Transverse colon (tissue), 4 donors: Measurements from ENCODE around the gene SULT1C3. TPM values are rescaled to one million over a fixed set of nuclear protein-coding genes. Genes with fewer than 3 reads are reported as not detected.

Experiments used
- DNase-seq: peaks from one replicate; pipeline ENCODE4 v3.0.0-alpha.2; 2019
- H3K27ac ChIP-seq, 4 donors: fragments of 200-600 bp; sonication (generic); 2 replicates each; pipeline ENCODE4 v1.5.1; 2016 to 2018; ENCODE audit warnings: inconsistent platforms in 4 of 4
- H3K27me3 ChIP-seq: fragments of 200-600 bp; sonication (generic); 2 replicates; pipeline ENCODE4 v1.5.1; 2017; ENCODE audit warnings: inconsistent platforms
- H3K36me3 ChIP-seq, 4 donors: fragments of 200-600 bp; sonication (generic); 2 replicates each; pipeline ENCODE4 v1.5.1; 2017 to 2019; ENCODE audit warnings: inconsistent platforms in 4 of 4
- H3K4me1 ChIP-seq, 4 donors: fragments of 200-600 bp; sonication (generic); 2 replicates each; pipeline ENCODE4 v1.5.1; 2017 to 2020; ENCODE audit warnings: inconsistent platforms in 4 of 4
- H3K4me3 ChIP-seq, 4 donors: fragments of 200-600 bp; sonication (generic); 1 replicate in 1 of 4; 2 replicates in 3 of 4; pipeline versions ENCODE4 v1.5.1 to v1.6.1; 2017 to 2019; ENCODE audit warnings: inconsistent platforms in 4 of 4
- H3K9me3 ChIP-seq, 2 donors: fragments of 200-600 bp; sonication (generic); 2 replicates each; pipeline ENCODE4 v1.5.1; 2017 to 2019; ENCODE audit warnings: inconsistent platforms in 2 of 2
- CTCF ChIP-seq, 5 experiments: fragments of 200-600 bp in 3 of 5; fragments of 450-650 bp in 2 of 5; sonication (generic) in 3 of 5; IDR thresholded peaks; 1 replicate in 2 of 5; 2 replicates in 3 of 5; pipeline ENCODE4 v1.5.1; 2016 to 2017; ENCODE audit warnings: antibody characterized with exemption in 5 of 5, inconsistent platforms in 3 of 5, mild to moderate bottlenecking in 2 of 5, moderate library complexity in 1 of 5
- EP300 ChIP-seq: sonication (generic); formaldehyde crosslinking; IDR thresholded peaks from one replicate; pipeline ENCODE4 v1.6.1; 2017; ENCODE audit warnings: antibody characterized with exemption, low read depth
- POLR2A ChIP-seq: fragments of 450-650 bp; IDR thresholded peaks from one replicate; pipeline ENCODE4 v1.6.1; 2016; ENCODE audit warnings: antibody characterized with exemption, mild to moderate bottlenecking, moderate library complexity
- POLR2AphosphoS5 ChIP-seq, 3 donors: sonication (generic); formaldehyde crosslinking; IDR thresholded peaks; one replicate each; pipeline ENCODE4 v1.6.1; 2016; ENCODE audit warnings: antibody characterized with exemption in 3 of 3
- WGBS, 2 donors: methylation state at CpG; one replicate each; pipeline ENCODE4 v1.1.5; 2018; ENCODE audit warnings: low coverage in 1 of 2; 5-methylcytosine and 5-hydroxymethylcytosine counted together
- in situ Hi-C, 4 donors: fragments of 200-750 bp; cut with MboI; loops; one replicate each; pipeline versions ENCODE4 v1.15.0 to v1.15.1; 2017; ENCODE audit warnings: low sequenced_read_pairs in 3 of 4, low pct_ligation_motif_present in 1 of 4, low pct_unique_long_range_greater_than_20kb in 1 of 4
- intact Hi-C: fragments of 100-400 bp; cut with DNase I; formaldehyde crosslinking; loops from one replicate; pipeline ENCODE4 v1.15.1; 2023; ENCODE audit warnings: low total_unique reads
- total RNA-seq, 4 donors: library from RNA; depleted of rRNA; stranded (reverse); fragments of >200 nt; gene quantifications; one replicate each; pipeline ENCODE4 v1.1.0, GENCODE V29; 2016

SULT1C3 gene
- total RNA-seq, 4 donors from 2014 or later, result not detected

- intact Hi-C loops, result no loop called here
- 91 to 93% methylated on average over 2 to 5 of the region's 5 CpGs for WGBS, 2 donors
- no peak for TF ChIP-seq POLR2AphosphoS5 (IDR thresholded peaks at IDR 0.05)
- TF ChIP-seq CTCF (IDR thresholded peaks at IDR 0.05), result no peak
- no peak for TF ChIP-seq POLR2A
- TF ChIP-seq EP300, result no peak
- Histone ChIP-seq H3K27ac (no peak overlapping the region), H3K9me3 (peaks cover 0 to 14% of the 10 kb centered on the region in 2 donors), H3K36me3 (no peaks in the 10 kb centered on the region), H3K4me3 (no peak overlapping the region), H3K27me3 (no peaks in the 10 kb centered on the region), H3K4me1 (no peaks in the 10 kb centered on the region)
- DNase-seq, result no peak
- in situ Hi-C loops, result no loop called here
These were observed 1.2 kb downstream of the SULT1C3 start for GRCh38 chr2:108240966-108241365.

- TF ChIP-seq POLR2AphosphoS5 (IDR thresholded peaks at IDR 0.05) (no peak), CTCF (IDR thresholded peaks at IDR 0.05) (no peak), EP300 (no peak), POLR2A (no peak)
- Histone ChIP-seq H3K27me3 (no peaks in the 10 kb centered on the region), H3K36me3 (no peaks in the 10 kb centered on the region), H3K4me1 (no peaks in the 10 kb centered on the region), H3K4me3 (no peak overlapping the region), H3K27ac (no peak overlapping the region), H3K9me3 (peaks cover 0 to 9% of the 10 kb centered on the region in 2 donors)
- intact Hi-C loops, result no loop called here
- in situ Hi-C loops, result no loop called here
- 40 to 68% methylated on average over 1 of the region's 1 CpG for WGBS, 2 donors
- DNase-seq, result no peak
These were observed 3.8 kb downstream of the SULT1C3 start for GRCh38 chr2:108243566-108243965.

- H3K36me3 ChIP-seq, result no peaks in the 10 kb centered on the region
- in situ Hi-C loops, result no loop called here
These were observed 5.1 kb downstream of the SULT1C3 start for GRCh38 chr2:108244667-108245414.

GRCh38 chr2:108253106-108253505 is 13.3 kb downstream of the SULT1C3 start:
- no peak for TF ChIP-seq POLR2A
- no peak for TF ChIP-seq EP300
- no peak for TF ChIP-seq CTCF (IDR thresholded peaks at IDR 0.05)
- TF ChIP-seq POLR2AphosphoS5 (IDR thresholded peaks at IDR 0.05), result no peak
- H3K27ac ChIP-seq, result no peak overlapping the region
- no peaks in the 10 kb centered on the region for H3K9me3 ChIP-seq
- no peaks in the 10 kb centered on the region for H3K36me3 ChIP-seq
- 31 to 43% methylated on average over 1 of the region's 1 CpG for WGBS, 2 donors
- no peak overlapping the region for H3K4me3 ChIP-seq
- in situ Hi-C loops, result no loop called here
- no peak for DNase-seq
- intact Hi-C loops, result no loop called here
- peaks cover 0 to 3% (median 0%) of the 10 kb centered on the region in 4 donors for H3K4me1 ChIP-seq
- H3K27me3 ChIP-seq, result no peaks in the 10 kb centered on the region

More at GRCh38 chr2:108244667-108245414, 5.1 kb downstream of the SULT1C3 start:
- DNase-seq, result no peak
- intact Hi-C loops, result no loop called here
- H3K27ac ChIP-seq, result no peak overlapping the region
- H3K4me3 ChIP-seq, result no peak overlapping the region
- TF ChIP-seq POLR2AphosphoS5 (IDR thresholded peaks at IDR 0.05) (no peak), POLR2A (no peak), CTCF (IDR thresholded peaks at IDR 0.05) (no peak), EP300 (no peak)
- peaks cover 0 to 9% of the 10 kb centered on the region in 2 donors for H3K9me3 ChIP-seq
- WGBS, 2 donors, result 64 to 79% methylated on average over 2 of the region's 2 CpGs
- no peaks in the 10 kb centered on the region for H3K27me3 ChIP-seq
- H3K4me1 ChIP-seq, result no peaks in the 10 kb centered on the region
